Placental pericyte (primary cell): Measurements from ENCODE around the gene PGAP3. TPM values are rescaled to one million over a fixed set of nuclear protein-coding genes. Genes with fewer than 3 reads are reported as not detected.

Source experiments
- small RNA-seq: library from RNA; depleted of rRNA; stranded (forward); fragments of <200 nt; gene quantifications from one replicate; pipeline ENCODE3, GENCODE V24; 2012; ENCODE audit warnings: low replicate concordance
- total RNA-seq: library from RNA; depleted of rRNA; stranded (reverse); fragments of >200 nt; gene quantifications from 2 replicates; pipeline ENCODE4 v1.2.3, GENCODE V29; 2012

PGAP3 gene
- 5.7 and 10.5 TPM in 2 replicates for total RNA-seq

GRCh38 chr17:39687546-39688474 is at the start of gene PGAP3:
TSS of gene PGAP3 (minus strand) at chr17:39688057. CDS start at chr17:39688014, 43 bp downstream.

GRCh38 chr17:39730095-39730921 is 42.5 kb upstream of the PGAP3 start, which contains the start of gene MIEN1:
TSS of gene MIEN1 (minus strand) at chr17:39730532. CDS start at chr17:39730495, 37 bp downstream.

GRCh38 chr17:39699818-39700147 is 11.9 kb upstream of the PGAP3 start, which contains the start of gene ERBB2:
TSS of gene ERBB2 (plus strand) at chr17:39700064. CDS start at chr17:39700239, 175 bp downstream.

GRCh38 chr17:39667945-39668924 is 19.6 kb downstream of the PGAP3 start, which contains the start of gene PNMT:
TSS of gene PNMT (plus strand) at chr17:39668453. CDS start at chr17:39668476, 23 bp downstream.

GRCh38 chr17:39664581-39665561 is 23.0 kb downstream of the PGAP3 start, which contains the start of gene TCAP:
TSS of gene TCAP (plus strand) at chr17:39665349. CDS start at chr17:39665360, 11 bp downstream.

GRCh38 chr17:39636927-39637736 is 50.7 kb downstream of the PGAP3 start, which contains the start of gene STARD3:
TSS of gene STARD3 (plus strand) at chr17:39637144. CDS start at chr17:39653532, 16,388 bp downstream.

GRCh38 chr17:39626171-39627046 is 61.4 kb downstream of the PGAP3 start, which contains the start of gene PPP1R1B:
TSS of gene PPP1R1B (plus strand) at chr17:39626952. CDS start at chr17:39627393, 441 bp downstream.

Small RNA genes within 50 kb of the gene (small RNA-seq; reads per million reads assigned to genes)
- not detected for gene MIR4728

Other genes with a start within 250 kb of the PGAP3 start
- gene MED1, start 236.8 kb downstream of the PGAP3 start, total RNA-seq = 17.3 and 33.5 TPM in 2 replicates
- gene CDK12, start 226.6 kb downstream of the PGAP3 start, total RNA-seq = 41.4 and 50.8 TPM in 2 replicates
- not detected in 2 replicates for gene NEUROD2, start 80.1 kb downstream of the PGAP3 start, total RNA-seq
- not detected in 2 replicates for gene PPP1R1B, start 61.1 kb downstream of the PGAP3 start, total RNA-seq
- gene STARD3, start 50.9 kb downstream of the PGAP3 start, total RNA-seq = 32.2 and 44.2 TPM in 2 replicates
- gene TCAP, start 22.7 kb downstream of the PGAP3 start, total RNA-seq = 0.44 TPM in 1 of 2 replicates, not detected in the other
- gene PNMT, start 19.6 kb downstream of the PGAP3 start, total RNA-seq = not detected in 2 replicates
- 25.5 and 34.6 TPM in 2 replicates for gene ERBB2, start 12.0 kb upstream of the PGAP3 start, total RNA-seq
- 19.5 and 28.7 TPM in 2 replicates for gene MIEN1, start 42.5 kb upstream of the PGAP3 start, total RNA-seq
- gene GRB7, start 49.9 kb upstream of the PGAP3 start, total RNA-seq = 0.57 TPM in 1 of 2 replicates, not detected in the other
- gene IKZF3, start 176.3 kb upstream of the PGAP3 start, total RNA-seq = not detected in 2 replicates
- not detected in 2 replicates for gene ZPBP2, start 180.1 kb upstream of the PGAP3 start, total RNA-seq
- gene GSDMB, start 230.6 kb upstream of the PGAP3 start, total RNA-seq = 3.0 and 4.2 TPM in 2 replicates
- gene ORMDL3, start 239.5 kb upstream of the PGAP3 start, total RNA-seq = 38.5 and 47.5 TPM in 2 replicates
- gene LRRC3C, start 239.7 kb upstream of the PGAP3 start, total RNA-seq = not detected in 2 replicates